Measurements from ENCODE around the gene CPE.

DNA sequence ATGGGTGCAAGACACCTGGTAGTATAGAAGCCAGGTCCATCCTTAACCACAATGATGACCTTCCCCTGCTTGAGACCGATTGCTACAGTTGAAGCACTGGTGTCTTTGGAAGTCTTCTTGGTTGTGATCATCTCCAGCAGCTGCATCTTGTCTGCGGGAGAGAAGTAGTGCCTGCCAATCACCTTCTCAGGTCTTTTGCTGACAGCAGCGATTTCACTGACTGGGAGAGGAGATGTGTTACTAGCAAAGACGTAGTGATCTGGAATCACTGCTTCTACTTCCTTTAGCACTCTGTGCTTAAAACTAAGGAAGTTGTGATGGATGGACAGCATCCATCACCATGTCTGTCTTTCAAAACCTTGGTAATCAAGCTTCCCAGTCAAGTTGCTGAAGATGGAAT is 25.9 kb downstream of the CPE start:
- TF ChIP-seq, protein P1, sequence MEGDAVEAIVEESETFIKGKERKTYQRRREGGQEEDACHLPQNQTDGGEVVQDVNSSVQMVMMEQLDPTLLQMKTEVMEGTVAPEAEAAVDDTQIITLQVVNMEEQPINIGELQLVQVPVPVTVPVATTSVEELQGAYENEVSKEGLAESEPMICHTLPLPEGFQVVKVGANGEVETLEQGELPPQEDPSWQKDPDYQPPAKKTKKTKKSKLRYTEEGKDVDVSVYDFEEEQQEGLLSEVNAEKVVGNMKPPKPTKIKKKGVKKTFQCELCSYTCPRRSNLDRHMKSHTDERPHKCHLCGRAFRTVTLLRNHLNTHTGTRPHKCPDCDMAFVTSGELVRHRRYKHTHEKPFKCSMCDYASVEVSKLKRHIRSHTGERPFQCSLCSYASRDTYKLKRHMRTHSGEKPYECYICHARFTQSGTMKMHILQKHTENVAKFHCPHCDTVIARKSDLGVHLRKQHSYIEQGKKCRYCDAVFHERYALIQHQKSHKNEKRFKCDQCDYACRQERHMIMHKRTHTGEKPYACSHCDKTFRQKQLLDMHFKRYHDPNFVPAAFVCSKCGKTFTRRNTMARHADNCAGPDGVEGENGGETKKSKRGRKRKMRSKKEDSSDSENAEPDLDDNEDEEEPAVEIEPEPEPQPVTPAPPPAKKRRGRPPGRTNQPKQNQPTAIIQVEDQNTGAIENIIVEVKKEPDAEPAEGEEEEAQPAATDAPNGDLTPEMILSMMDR (IDR thresholded peaks at IDR 0.05; ENCODE audit: low read depth, low read length, poor library complexity, severe bottlenecking): no peak
- no peak for TF ChIP-seq EZH2phosphoT487 (IDR thresholded peaks at IDR 0.05; ENCODE audit: borderline replicate concordance, low read length)
